Panc1 (cell line): ENCODE measurements around the gene CSK. TPM values are rescaled to one million over a fixed set of nuclear protein-coding genes. Genes with fewer than 3 reads are reported as not detected.
A peak's percentile ranks its signal among the peaks of the same experiment; 100 is the strongest.

ENCODE experiments used
- ATAC-seq: fragments of 200-7000 bp; cut with Tn5 transposase; 2 replicates; pipeline ENCODE4 v1.9.1; 2020; ENCODE audit warnings: mild to moderate bottlenecking, moderate library complexity
- BruUV-seq: library from RNA; stranded (reverse); fragments of 400-500 nt; replicated peaks from 2 replicates; lab custom pipeline; 2021; lab: Mats Ljungman, UMichigan
- CTCF ChIA-PET: fragments of 300-600 bp; sonication (Branson Sonifier 250); formaldehyde crosslinking; loops from one replicate; lab custom pipeline; 2022; ENCODE audit warnings: antibody characterized with exemption; lab: Charles Lee
- POLR2A ChIA-PET: fragments of 300-600 bp; sonication (Branson Sonifier 250); formaldehyde crosslinking; loops from one replicate; lab custom pipeline; 2022; ENCODE audit warnings: antibody characterized with exemption; lab: Charles Lee
- DNase-seq: peaks from one replicate; pipeline ENCODE4 v3.0.0-alpha.2; 2010; ENCODE audit warnings: low read depth, low spot score
- H3K27ac ChIP-seq: 2 replicates; pipeline ENCODE4 v1.5.1; 2011; ENCODE audit warnings: mild to moderate bottlenecking, low read length, inconsistent platforms
- H3K27me3 ChIP-seq: fragments of 200-500 bp; sonication (Bioruptor generic); 2 replicates; pipeline ENCODE4 v1.6.0; 2014; ENCODE audit warnings: low read length, inconsistent platforms; ENCODE audit not compliant: control insufficient read depth, insufficient read depth
- H3K36me3 ChIP-seq: fragments of 200-500 bp; sonication (Bioruptor generic); 2 replicates; pipeline ENCODE4 v1.5.1; 2014; ENCODE audit warnings: inconsistent platforms, mild to moderate bottlenecking, low read length, moderate library complexity; ENCODE audit not compliant: control insufficient read depth, insufficient read depth
- H3K4me1 ChIP-seq: 2 replicates; pipeline ENCODE4 v1.5.1; 2011; ENCODE audit warnings: inconsistent platforms, mild to moderate bottlenecking, low read length, moderate library complexity; ENCODE audit not compliant: control insufficient read depth, insufficient read depth
- H3K4me3 ChIP-seq, 2 experiments: 2 replicates each; pipeline ENCODE4 v1.5.1; 2011 to 2012; ENCODE audit warnings: low read depth in 2 of 2, low read length in 2 of 2, mild to moderate bottlenecking in 2 of 2, inconsistent platforms in 1 of 2, moderate library complexity in 1 of 2
- H3K9me3 ChIP-seq: fragments of 200-500 bp; sonication (Bioruptor generic); 2 replicates; pipeline ENCODE4 v1.5.1; 2014; ENCODE audit warnings: low read depth, mild to moderate bottlenecking, inconsistent platforms, low read length, moderate library complexity; ENCODE audit not compliant: control insufficient read depth, insufficient read depth
- POLR2AphosphoS5 ChIP-seq: IDR thresholded peaks from 2 replicates; pipeline ENCODE4 v1.6.1; 2012; ENCODE audit warnings: mild to moderate bottlenecking, low read depth, low read length, moderate library complexity
- SIN3A ChIP-seq: IDR thresholded peaks from 2 replicates; pipeline ENCODE4 v1.6.1; 2012; ENCODE audit warnings: low read depth, mild to moderate bottlenecking, low read length, moderate library complexity, borderline replicate concordance; ENCODE audit not compliant: insufficient read depth
- TCF7L2 ChIP-seq: IDR thresholded peaks from 2 replicates; pipeline ENCODE4 v1.6.1; 2011; ENCODE audit warnings: mild to moderate bottlenecking, low read depth, low read length, inconsistent platforms
- in situ Hi-C: cut with HindIII; loops from 2 replicates; pipeline ENCODE4 v1.10.0; 2016; ENCODE audit warnings: low sequenced_read_pairs, low pct_unique_long_range_greater_than_20kb
- intact Hi-C: fragments of 100-400 bp; cut with micrococcal nuclease; formaldehyde crosslinking; loops from one replicate; pipeline ENCODE4 v1.10.0; 2022; ENCODE audit not compliant: unreplicated experiment
- total RNA-seq: library from RNA; stranded (reverse); gene quantifications from one replicate; pipeline ENCODE4 v1.2.1, GENCODE V29; 2021; ENCODE audit not compliant: unreplicated experiment
- TF ChIP-seq, protein P1 (sequence below): fragments of 450-650 bp; IDR thresholded peaks from 2 replicates; pipeline ENCODE4 v1.5.1; 2017; ENCODE audit warnings: mild to moderate bottlenecking
- TF ChIP-seq, protein P2 (sequence below), 2 experiments: IDR thresholded peaks; 2 replicates each; pipeline ENCODE4 v1.6.1; 2011 to 2012; ENCODE audit warnings: low read depth in 2 of 2, control low read depth in 1 of 2, low read length in 1 of 2, mild to moderate bottlenecking in 1 of 2, moderate library complexity in 1 of 2; ENCODE audit not compliant: insufficient read depth in 1 of 2

The CSK gene
- total RNA-seq, 1 experiment from 2014 or later = 81.4 TPM

DNA sequence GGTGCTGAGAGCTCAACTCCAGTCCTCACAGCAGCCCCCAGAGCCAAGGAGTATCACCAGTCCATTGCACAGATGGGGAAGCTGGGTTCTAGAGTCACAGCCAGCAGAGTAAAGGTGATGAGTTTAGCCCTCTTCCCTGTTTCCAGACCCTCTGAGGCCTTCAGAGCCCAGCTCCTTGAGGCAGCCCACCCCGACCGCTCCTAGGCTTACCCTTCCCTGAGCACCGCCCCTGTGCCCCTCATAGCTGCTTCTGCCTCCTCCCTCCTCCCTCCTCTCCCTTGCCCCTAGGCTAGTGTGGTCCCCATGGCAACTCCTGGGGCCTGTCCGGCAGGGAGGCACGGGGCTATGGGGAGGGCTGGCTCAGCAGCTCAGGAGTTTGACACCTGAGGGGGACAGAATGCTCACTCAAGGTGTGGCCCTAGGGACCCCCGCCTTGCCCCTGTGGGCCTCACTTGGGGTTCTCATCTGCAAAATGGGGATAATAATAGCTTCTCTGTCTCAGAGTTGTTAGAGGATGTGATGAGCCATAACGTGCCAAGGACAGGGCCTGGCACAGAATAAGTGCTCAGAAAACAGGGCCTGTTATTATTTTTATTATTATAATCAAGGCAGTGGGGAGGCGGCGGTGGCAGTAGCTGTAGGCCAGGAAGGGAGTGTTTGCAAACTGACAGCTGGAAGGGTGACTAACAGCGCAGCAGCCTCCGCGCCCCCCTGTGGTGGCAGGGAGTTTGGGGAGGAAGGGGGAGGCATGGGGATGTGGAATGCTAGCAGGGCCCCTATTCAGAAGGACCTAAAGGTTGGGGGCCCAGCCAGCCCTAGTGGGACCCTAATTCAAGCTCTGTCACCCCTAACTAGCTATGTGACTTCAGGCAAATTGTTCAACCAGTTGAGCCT lies 11.5 kb downstream of the CSK start:
- Histone ChIP-seq H3K4me3 (no peak overlapping the region), H3K4me1 (peaks cover 39% of the 10 kb centered on the region), H3K9me3 (no peaks in the 10 kb centered on the region), H3K27ac (no peak overlapping the region), H3K36me3 (no peaks in the 10 kb centered on the region), H3K27me3 (no peaks in the 10 kb centered on the region)
- TF ChIP-seq, protein P1, sequence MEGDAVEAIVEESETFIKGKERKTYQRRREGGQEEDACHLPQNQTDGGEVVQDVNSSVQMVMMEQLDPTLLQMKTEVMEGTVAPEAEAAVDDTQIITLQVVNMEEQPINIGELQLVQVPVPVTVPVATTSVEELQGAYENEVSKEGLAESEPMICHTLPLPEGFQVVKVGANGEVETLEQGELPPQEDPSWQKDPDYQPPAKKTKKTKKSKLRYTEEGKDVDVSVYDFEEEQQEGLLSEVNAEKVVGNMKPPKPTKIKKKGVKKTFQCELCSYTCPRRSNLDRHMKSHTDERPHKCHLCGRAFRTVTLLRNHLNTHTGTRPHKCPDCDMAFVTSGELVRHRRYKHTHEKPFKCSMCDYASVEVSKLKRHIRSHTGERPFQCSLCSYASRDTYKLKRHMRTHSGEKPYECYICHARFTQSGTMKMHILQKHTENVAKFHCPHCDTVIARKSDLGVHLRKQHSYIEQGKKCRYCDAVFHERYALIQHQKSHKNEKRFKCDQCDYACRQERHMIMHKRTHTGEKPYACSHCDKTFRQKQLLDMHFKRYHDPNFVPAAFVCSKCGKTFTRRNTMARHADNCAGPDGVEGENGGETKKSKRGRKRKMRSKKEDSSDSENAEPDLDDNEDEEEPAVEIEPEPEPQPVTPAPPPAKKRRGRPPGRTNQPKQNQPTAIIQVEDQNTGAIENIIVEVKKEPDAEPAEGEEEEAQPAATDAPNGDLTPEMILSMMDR = no peak; the same call in 1 of the 2 replicates
- TF ChIP-seq POLR2AphosphoS5 = no peak
- TF ChIP-seq, protein P2, sequence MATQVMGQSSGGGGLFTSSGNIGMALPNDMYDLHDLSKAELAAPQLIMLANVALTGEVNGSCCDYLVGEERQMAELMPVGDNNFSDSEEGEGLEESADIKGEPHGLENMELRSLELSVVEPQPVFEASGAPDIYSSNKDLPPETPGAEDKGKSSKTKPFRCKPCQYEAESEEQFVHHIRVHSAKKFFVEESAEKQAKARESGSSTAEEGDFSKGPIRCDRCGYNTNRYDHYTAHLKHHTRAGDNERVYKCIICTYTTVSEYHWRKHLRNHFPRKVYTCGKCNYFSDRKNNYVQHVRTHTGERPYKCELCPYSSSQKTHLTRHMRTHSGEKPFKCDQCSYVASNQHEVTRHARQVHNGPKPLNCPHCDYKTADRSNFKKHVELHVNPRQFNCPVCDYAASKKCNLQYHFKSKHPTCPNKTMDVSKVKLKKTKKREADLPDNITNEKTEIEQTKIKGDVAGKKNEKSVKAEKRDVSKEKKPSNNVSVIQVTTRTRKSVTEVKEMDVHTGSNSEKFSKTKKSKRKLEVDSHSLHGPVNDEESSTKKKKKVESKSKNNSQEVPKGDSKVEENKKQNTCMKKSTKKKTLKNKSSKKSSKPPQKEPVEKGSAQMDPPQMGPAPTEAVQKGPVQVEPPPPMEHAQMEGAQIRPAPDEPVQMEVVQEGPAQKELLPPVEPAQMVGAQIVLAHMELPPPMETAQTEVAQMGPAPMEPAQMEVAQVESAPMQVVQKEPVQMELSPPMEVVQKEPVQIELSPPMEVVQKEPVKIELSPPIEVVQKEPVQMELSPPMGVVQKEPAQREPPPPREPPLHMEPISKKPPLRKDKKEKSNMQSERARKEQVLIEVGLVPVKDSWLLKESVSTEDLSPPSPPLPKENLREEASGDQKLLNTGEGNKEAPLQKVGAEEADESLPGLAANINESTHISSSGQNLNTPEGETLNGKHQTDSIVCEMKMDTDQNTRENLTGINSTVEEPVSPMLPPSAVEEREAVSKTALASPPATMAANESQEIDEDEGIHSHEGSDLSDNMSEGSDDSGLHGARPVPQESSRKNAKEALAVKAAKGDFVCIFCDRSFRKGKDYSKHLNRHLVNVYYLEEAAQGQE (IDR thresholded peaks at IDR 0.05; ENCODE audit: insufficient read depth in 1 of 2, low read depth in 2 of 2, low read length in 1 of 2) = no peak
- no peak for TF ChIP-seq SIN3A
- no peak for TF ChIP-seq TCF7L2
- ATAC-seq = peak; percentile 35
- no peak for DNase-seq
- BruUV-seq = no TSS peak
- POLR2A ChIA-PET = no interaction called here
- intact Hi-C loops (no loop called here), in situ Hi-C loops (no loop called here)
- CTCF ChIA-PET = interaction anchor here (0.5 to 1.0 kb wide), 3 partner anchors 9 to 117 kb away, joined by 3 read pairs; no protein-coding TSS in a partner anchor

DNA sequence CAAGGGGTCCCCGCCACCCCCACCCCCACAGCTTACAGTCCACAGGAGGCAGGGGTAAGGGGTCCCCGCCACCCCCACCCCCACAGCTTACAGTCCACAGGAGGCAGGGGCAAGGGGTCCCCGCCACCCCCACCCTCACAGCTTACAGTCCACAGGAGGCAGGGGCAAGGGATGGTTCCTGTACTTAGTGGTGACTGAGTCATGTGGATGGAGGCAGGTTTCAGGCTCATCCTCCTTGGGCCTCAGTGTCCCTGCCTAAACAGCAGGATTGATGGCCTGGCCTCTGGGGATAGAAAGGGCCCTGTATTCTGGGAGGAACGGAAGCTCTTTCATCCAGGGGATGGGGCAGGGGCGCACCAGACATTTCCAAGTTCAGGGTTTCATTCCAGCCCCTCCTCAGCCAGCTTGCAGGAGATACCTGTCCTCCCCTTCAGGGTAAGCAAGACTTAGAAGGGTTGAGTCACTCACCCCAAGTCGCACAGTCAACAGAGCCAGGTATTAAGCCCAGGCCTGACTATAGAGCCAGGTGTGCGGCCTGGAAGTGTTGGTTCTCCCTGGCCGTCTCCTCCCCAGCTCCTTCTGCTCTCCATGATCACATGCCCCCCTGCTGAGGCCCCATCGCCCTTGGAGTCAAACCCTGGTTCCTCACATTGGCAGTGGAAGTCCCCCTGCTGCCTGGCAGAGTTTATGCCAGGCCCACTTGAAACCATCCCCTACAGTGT lies 12.5 kb downstream of the CSK start:
- TF ChIP-seq TCF7L2 (no peak), POLR2AphosphoS5 (no peak)
- TF ChIP-seq, protein P2 (IDR thresholded peaks at IDR 0.05; ENCODE audit: insufficient read depth in 1 of 2, low read depth in 2 of 2, low read length in 1 of 2) = no peak
- TF ChIP-seq, protein P1 = no peak
- Histone ChIP-seq H3K27me3 (no peaks in the 10 kb centered on the region), H3K27ac (no peak overlapping the region), H3K4me3 (no peak overlapping the region), H3K36me3 (no peaks in the 10 kb centered on the region), H3K4me1 (peaks cover 29% of the 10 kb centered on the region), H3K9me3 (no peaks in the 10 kb centered on the region)
- no TSS peak for BruUV-seq
- CTCF ChIA-PET = interaction anchor here (0.5 to 1.0 kb wide), 3 partner anchors 10 to 116 kb away, joined by 3 read pairs; no protein-coding TSS in a partner anchor
- no peak for DNase-seq
- intact Hi-C loops = no loop called here
- no peak for ATAC-seq
- POLR2A ChIA-PET = interaction anchor here (0.7 kb wide), 1 partner anchor 71 kb away, joined by 5 read pairs; no protein-coding TSS in a partner anchor
- in situ Hi-C loops = no loop called here
